ENCODE data around the gene NELL2. TPM values are rescaled to one million over a fixed set of nuclear protein-coding genes. Genes with fewer than 3 reads are reported as not detected.

NELL2 gene
- total RNA-seq, 1 donor, result 0.36 TPM

DNA sequence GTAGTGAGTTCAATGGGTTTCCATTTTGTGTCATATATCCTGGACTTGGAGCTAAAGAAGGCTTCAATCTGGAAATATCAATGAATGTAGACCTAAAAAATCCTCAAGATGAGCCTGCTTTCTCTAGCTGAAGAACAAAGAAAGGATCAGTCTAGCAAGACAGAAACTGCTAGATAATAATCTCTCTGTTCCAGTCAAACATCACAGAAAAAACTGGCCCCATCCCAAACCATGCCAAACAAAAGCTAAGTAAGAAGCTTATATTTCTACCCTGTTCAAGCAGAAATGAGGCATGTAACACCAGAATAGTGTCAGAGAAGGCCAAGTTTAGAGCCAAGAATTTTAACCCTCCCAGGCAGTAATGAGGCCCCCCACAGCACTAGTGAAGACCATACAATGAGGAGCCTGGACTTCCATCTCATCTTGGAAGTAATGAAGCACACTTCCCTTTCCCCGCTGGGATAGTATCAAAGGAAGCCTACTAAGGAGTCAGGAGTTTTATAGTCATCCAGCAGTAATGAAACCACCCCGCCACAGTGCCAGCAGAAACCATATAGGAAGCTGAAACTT, 95.8 kb downstream of the NELL2 start:
- TF ChIP-seq, protein P1, sequence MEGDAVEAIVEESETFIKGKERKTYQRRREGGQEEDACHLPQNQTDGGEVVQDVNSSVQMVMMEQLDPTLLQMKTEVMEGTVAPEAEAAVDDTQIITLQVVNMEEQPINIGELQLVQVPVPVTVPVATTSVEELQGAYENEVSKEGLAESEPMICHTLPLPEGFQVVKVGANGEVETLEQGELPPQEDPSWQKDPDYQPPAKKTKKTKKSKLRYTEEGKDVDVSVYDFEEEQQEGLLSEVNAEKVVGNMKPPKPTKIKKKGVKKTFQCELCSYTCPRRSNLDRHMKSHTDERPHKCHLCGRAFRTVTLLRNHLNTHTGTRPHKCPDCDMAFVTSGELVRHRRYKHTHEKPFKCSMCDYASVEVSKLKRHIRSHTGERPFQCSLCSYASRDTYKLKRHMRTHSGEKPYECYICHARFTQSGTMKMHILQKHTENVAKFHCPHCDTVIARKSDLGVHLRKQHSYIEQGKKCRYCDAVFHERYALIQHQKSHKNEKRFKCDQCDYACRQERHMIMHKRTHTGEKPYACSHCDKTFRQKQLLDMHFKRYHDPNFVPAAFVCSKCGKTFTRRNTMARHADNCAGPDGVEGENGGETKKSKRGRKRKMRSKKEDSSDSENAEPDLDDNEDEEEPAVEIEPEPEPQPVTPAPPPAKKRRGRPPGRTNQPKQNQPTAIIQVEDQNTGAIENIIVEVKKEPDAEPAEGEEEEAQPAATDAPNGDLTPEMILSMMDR (IDR thresholded peaks at IDR 0.05; ENCODE audit: insufficient read depth, low read length), result no peak
- no peak overlapping the region for H3K4me3 ChIP-seq (ENCODE audit: low read depth, low read length)
- no peak for DNase-seq (ENCODE audit: low read depth)

DNA sequence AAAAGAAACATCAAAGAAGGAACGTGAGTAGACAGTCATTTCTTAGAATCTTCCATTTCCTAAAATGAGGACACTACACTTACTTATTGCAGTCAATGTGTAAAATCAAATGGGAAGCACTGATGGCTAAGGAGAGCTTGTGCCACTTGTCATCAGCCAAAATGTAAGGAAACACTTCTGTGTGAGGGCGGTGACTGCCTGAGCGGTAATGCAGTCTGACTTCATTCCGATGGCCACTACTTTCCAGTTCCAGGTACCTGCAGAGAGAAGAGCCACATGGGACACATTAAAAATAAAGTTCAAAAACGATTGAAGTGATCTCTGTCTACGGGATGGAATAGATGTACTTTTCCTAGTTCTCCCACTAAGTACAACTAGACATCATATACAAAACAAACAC, 96.3 kb downstream of the NELL2 start:
- no peak overlapping the region for H3K4me3 ChIP-seq (ENCODE audit: low read depth, low read length)
- TF ChIP-seq, protein P1 (IDR thresholded peaks at IDR 0.05; ENCODE audit: insufficient read depth, low read length), result no peak
- DNase-seq (ENCODE audit: low read depth), result no peak

DNA sequence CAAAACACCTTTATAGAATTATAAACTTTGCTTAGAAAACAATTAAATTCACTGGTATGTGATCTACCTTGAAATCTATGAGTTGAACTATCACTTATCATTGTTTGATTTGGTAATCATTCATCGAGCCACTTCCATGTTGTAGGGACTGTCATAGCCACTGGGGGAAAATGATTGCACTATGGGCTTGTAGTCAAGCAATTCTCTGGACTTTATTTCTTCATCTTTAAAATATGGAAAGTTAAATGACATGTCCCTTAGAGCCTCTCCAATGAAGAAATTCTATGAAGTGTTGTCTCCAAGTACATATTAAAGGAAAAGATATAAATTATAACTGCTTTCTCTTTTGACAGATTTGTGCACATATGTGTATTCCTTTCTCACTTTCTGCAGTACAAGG, 97.3 kb downstream of the NELL2 start:
- TF ChIP-seq, protein P1 (IDR thresholded peaks at IDR 0.05; ENCODE audit: insufficient read depth, low read length), result no peak
- DNase-seq (ENCODE audit: low read depth), result no peak
- no peak overlapping the region for H3K4me3 ChIP-seq (ENCODE audit: low read depth, low read length)

DNA sequence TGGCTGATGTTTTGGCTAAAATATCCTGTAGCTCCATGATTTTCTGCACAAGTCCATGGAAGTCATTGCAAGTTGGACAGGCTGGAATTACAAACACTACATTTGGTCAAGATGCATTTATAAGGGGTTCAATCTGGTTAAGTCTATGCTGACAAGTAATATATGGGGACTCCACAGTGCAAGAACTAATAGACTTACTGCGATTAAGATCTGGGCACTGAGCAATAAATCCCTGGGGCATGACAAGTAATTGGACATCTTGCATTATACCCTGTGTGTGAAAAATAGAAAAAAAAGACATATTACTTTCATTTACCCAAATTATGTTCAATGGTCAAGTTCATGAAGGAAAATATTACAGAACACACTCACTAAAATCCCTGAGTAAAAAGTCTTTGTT, 99.1 kb downstream of the NELL2 start:
- TF ChIP-seq, protein P1 (IDR thresholded peaks at IDR 0.05; ENCODE audit: insufficient read depth, low read length), result no peak
- H3K4me3 ChIP-seq (ENCODE audit: low read depth, low read length), result no peak overlapping the region
- DNase-seq (ENCODE audit: low read depth), result no peak

DNA sequence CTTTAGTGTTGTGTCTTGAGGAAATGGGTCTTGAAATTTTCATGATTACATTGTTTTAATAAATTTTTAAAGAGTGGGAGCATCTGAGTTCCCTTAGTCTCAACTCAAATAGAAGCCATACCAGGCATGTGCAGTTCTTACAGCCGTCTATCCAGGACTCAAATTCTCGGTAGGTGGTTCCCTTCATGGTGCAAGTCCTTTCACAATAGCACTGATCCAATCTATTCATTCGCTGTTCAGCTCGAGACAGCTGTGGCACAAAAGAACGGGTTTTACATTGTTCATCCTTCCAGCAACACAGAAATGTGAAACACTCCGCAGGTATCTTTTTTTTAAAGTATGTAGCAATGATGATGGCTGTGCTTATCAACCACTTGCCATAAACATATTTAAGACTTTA, 100.2 kb downstream of the NELL2 start:
- no peak for DNase-seq (ENCODE audit: low read depth)
- no peak overlapping the region for H3K4me3 ChIP-seq (ENCODE audit: low read depth, low read length)
- TF ChIP-seq, protein P1 (IDR thresholded peaks at IDR 0.05; ENCODE audit: insufficient read depth, low read length), result no peak

DNA sequence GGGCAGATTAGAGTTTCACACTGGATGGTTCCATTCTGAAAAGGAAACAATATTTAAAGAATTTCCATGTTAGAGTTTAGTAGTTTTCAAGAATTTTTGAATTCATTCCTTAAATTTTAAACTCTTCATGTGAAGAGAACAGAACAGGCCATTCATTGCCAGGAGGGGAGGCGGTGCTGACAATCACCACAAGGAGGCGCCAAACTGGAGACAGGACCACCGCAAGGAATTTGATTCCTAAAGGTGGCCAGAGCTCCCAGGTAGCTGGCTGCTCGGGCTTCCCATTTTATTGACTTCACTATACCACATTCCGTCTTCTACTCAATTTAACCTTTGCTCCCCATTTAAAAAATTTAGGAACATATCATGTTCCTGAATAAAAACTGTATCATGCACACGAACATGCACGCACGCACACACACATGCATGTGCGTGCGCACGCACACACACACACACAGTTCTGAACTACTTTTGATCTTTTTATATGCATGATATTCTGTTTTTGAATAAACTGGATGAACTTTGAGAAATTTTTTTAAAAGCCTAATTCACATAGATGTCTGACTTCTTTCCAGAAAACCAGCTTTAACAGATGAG, 101.2 kb downstream of the NELL2 start:
- no peak overlapping the region for H3K4me3 ChIP-seq (ENCODE audit: low read depth, low read length)
- TF ChIP-seq, protein P1 (IDR thresholded peaks at IDR 0.05; ENCODE audit: insufficient read depth, low read length), result peak; percentile 69
- peak; percentile 8 for DNase-seq (ENCODE audit: low read depth)
